Measurements from ENCODE around the gene ACVR1.

DNA sequence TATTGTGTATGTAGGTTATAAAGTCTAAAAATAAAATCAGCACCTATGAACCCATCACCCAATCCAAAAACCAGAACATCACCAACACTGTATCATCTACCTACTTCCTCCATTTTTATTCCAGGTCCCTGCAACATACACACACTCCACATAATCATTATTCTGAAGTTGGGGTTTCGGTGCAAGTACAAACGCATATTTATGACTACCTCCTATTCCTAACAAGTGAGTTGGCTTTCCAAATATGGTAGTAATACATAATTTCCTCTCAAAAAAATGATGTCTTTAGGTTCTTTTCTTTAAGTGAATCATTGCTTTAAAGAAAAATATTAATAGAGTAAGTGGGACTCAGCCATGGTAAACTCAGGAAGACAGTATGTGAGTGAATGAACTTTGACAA lies 3.3 kb downstream of the ACVR1 start:
- TF ChIP-seq, protein P1, sequence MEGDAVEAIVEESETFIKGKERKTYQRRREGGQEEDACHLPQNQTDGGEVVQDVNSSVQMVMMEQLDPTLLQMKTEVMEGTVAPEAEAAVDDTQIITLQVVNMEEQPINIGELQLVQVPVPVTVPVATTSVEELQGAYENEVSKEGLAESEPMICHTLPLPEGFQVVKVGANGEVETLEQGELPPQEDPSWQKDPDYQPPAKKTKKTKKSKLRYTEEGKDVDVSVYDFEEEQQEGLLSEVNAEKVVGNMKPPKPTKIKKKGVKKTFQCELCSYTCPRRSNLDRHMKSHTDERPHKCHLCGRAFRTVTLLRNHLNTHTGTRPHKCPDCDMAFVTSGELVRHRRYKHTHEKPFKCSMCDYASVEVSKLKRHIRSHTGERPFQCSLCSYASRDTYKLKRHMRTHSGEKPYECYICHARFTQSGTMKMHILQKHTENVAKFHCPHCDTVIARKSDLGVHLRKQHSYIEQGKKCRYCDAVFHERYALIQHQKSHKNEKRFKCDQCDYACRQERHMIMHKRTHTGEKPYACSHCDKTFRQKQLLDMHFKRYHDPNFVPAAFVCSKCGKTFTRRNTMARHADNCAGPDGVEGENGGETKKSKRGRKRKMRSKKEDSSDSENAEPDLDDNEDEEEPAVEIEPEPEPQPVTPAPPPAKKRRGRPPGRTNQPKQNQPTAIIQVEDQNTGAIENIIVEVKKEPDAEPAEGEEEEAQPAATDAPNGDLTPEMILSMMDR (IDR thresholded peaks at IDR 0.05): no peak
- TF ChIP-seq POLR2A (IDR thresholded peaks at IDR 0.05): no peak

All from testis (tissue), 2 donors.